22Rv1 (cell line): ENCODE results near the gene KCNG2.

Source experiments
- ZFX ChIP-seq: fragments of 450-650 bp; IDR thresholded peaks from 2 replicates; pipeline ENCODE4 v1.6.1; 2017; ENCODE audit warnings: antibody characterized with exemption, borderline replicate concordance
- TF ChIP-seq, protein P1 (sequence below): fragments of 450-650 bp; IDR thresholded peaks from 2 replicates; pipeline ENCODE4 v1.5.1; 2017; ENCODE audit warnings: mild to moderate bottlenecking

DNA sequence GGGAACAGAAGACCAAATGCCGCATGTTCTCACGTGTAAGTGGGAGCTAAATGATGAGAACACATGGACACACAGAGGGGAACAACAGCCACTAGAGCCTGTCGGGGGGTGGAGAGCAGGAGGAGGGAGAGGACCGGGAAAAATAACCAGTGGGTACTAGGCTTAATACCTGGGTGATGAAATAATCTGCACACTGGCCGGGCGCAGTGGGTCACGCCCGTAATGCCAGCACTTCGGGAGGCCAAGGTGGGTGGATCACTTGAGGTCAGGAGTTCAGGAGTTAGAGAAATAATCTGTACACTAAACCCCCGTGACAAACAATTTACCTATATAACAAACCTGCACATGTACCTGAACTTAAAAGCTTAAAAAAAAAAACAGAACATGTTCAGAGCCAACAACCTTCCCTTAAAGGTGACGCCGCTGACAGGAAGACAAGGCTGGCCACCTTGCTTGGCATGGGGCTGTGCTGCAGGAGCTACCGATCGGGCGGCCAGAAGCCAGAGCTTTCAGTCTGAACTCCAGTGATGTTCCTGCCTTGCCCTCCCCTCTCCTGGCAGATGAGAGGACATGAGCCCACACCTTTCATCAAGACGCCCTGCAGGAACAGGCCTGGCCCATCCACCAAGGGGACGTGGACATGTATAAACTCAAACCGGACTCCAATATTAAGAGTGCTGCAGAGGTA is 142.5 kb downstream of the KCNG2 start:
- TF ChIP-seq, protein P1, sequence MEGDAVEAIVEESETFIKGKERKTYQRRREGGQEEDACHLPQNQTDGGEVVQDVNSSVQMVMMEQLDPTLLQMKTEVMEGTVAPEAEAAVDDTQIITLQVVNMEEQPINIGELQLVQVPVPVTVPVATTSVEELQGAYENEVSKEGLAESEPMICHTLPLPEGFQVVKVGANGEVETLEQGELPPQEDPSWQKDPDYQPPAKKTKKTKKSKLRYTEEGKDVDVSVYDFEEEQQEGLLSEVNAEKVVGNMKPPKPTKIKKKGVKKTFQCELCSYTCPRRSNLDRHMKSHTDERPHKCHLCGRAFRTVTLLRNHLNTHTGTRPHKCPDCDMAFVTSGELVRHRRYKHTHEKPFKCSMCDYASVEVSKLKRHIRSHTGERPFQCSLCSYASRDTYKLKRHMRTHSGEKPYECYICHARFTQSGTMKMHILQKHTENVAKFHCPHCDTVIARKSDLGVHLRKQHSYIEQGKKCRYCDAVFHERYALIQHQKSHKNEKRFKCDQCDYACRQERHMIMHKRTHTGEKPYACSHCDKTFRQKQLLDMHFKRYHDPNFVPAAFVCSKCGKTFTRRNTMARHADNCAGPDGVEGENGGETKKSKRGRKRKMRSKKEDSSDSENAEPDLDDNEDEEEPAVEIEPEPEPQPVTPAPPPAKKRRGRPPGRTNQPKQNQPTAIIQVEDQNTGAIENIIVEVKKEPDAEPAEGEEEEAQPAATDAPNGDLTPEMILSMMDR: no peak
- no peak for TF ChIP-seq ZFX
